Omental fat pad (tissue), 4 donors: ENCODE data around the gene HLCS. TPM values are rescaled to one million over a fixed set of nuclear protein-coding genes. Genes with fewer than 3 reads are reported as not detected.

Source experiments
- ATAC-seq: fragments of 150-250 bp; one replicate; pipeline ENCODE4 v1.9.1; 2016; ENCODE audit warnings: mild to moderate bottlenecking, moderate library complexity; ENCODE audit not compliant: low FRiP score
- DNase-seq: peaks from one replicate; pipeline ENCODE4 v3.0.0-alpha.2; 2019; ENCODE audit warnings: low spot score
- CTCF ChIP-seq, 3 donors: fragments of 450-650 bp; IDR thresholded peaks; one replicate each; pipeline ENCODE4 v1.5.1; 2016 to 2017; ENCODE audit warnings: antibody characterized with exemption in 3 of 3, mild to moderate bottlenecking in 3 of 3, moderate library complexity in 2 of 3
- total RNA-seq, 4 donors: library from RNA; depleted of rRNA; stranded (reverse); fragments of >200 nt; gene quantifications; one replicate each; pipeline ENCODE4 v1.1.0, GENCODE V29; 2016

The HLCS gene
- total RNA-seq, 4 donors from 2014 or later: 14.3 to 19.3 (median 17.6) TPM

- ATAC-seq: peak; percentile 70
- peak; percentile 83 for DNase-seq
- peak in 1 of 3 donors; percentile 6 for TF ChIP-seq CTCF (IDR thresholded peaks at IDR 0.05)
These were observed 38.8 kb downstream of the HLCS start for GRCh38 chr21:36927719-36928117.

- ATAC-seq (no peak), DNase-seq (no peak)
- TF ChIP-seq CTCF (IDR thresholded peaks at IDR 0.05): no peak
These were observed 39.3 kb downstream of the HLCS start for GRCh38 chr21:36926989-36927718.

- ATAC-seq (no peak), DNase-seq (no peak)
- TF ChIP-seq CTCF (IDR thresholded peaks at IDR 0.05): no peak
These were observed 43.2 kb downstream of the HLCS start for GRCh38 chr21:36923270-36923669.

- no peak for TF ChIP-seq CTCF (IDR thresholded peaks at IDR 0.05)
- no peak for DNase-seq
- ATAC-seq: no peak
These were observed 43.6 kb downstream of the HLCS start for GRCh38 chr21:36922861-36923260.

- no peak for ATAC-seq
- no peak for DNase-seq
- TF ChIP-seq CTCF (IDR thresholded peaks at IDR 0.05): no peak
These were observed 48.2 kb downstream of the HLCS start for GRCh38 chr21:36918291-36918690.

GRCh38 chr21:36917471-36918158 is 48.9 kb downstream of the HLCS start:
- peak; percentile 69 for ATAC-seq
- no peak for DNase-seq
- TF ChIP-seq CTCF (IDR thresholded peaks at IDR 0.05): no peak

- no peak for TF ChIP-seq CTCF (IDR thresholded peaks at IDR 0.05)
- ATAC-seq: no peak
- DNase-seq: no peak
These were observed 49.8 kb downstream of the HLCS start for GRCh38 chr21:36916718-36917117.
